CD4-positive, alpha-beta T cell (primary cell): ENCODE measurements around the gene AFG1L. TPM values are rescaled to one million over a fixed set of nuclear protein-coding genes. Genes with fewer than 3 reads are reported as not detected.

Source experiments
- ATAC-seq: fragments of 200-7000 bp; cut with Tn5 transposase; one replicate; pipeline ENCODE4 v1.10.0; 2022; ENCODE audit warnings: mild to moderate bottlenecking; ENCODE audit not compliant: poor library complexity
- CTCF ChIA-PET: fragments of 350-600 bp; sonication (Branson Sonifier 250); formaldehyde crosslinking; loops from one replicate; lab custom pipeline; 2021; ENCODE audit warnings: antibody characterized with exemption, inconsistent platforms; lab: Charles Lee
- POLR2A ChIA-PET: fragments of 350-600 bp; sonication (Branson Sonifier 250); formaldehyde crosslinking; loops from one replicate; lab custom pipeline; 2021; ENCODE audit warnings: antibody characterized with exemption, inconsistent platforms; lab: Charles Lee
- DNase-seq, 14 experiments: peaks; one replicate each; pipeline ENCODE4 v3.0.0-alpha.2; 2013 to 2020; ENCODE audit warnings: mixed read lengths in 2 of 14
- H3K27ac ChIP-seq, 2 donors: one replicate each; pipeline versions ENCODE4 v1.5.1 to v1.7.0; 2013; ENCODE audit warnings: low read length in 2 of 2, low read depth in 1 of 2, mild to moderate bottlenecking in 1 of 2
- H3K27me3 ChIP-seq, 2 experiments: 1 replicate in 1 of 2; 2 replicates in 1 of 2; pipeline versions ENCODE4 v1.6.1 to v1.7.0; 2013; ENCODE audit warnings: low read length in 2 of 2, control low read depth in 1 of 2, mild to moderate bottlenecking in 1 of 2, moderate library complexity in 1 of 2; ENCODE audit not compliant: insufficient read depth in 2 of 2, control insufficient read depth in 1 of 2
- H3K36me3 ChIP-seq: one replicate; pipeline ENCODE4 v1.6.1; 2013; ENCODE audit warnings: low read length, control low read depth; ENCODE audit not compliant: insufficient read depth
- H3K4me1 ChIP-seq: one replicate; pipeline ENCODE4 v1.6.1; 2013; ENCODE audit warnings: low read length, control low read depth; ENCODE audit not compliant: insufficient read depth
- H3K4me3 ChIP-seq: one replicate; pipeline ENCODE4 v1.5.1; 2013; ENCODE audit warnings: mild to moderate bottlenecking, low read length, moderate library complexity
- H3K9me3 ChIP-seq, 2 experiments: 1 replicate in 1 of 2; 2 replicates in 1 of 2; pipeline versions ENCODE4 v1.6.1 to v1.7.0; 2013; ENCODE audit warnings: low read length in 2 of 2, mild to moderate bottlenecking in 2 of 2, control low read depth in 1 of 2, moderate library complexity in 1 of 2; ENCODE audit not compliant: control insufficient read depth in 1 of 2, insufficient read depth in 1 of 2
- H3K27ac Mint-ChIP-seq: one replicate; pipeline ENCODE4 v1.8.0; 2020; ENCODE audit warnings: mixed read lengths
- H3K27me3 Mint-ChIP-seq: one replicate; pipeline ENCODE4 v1.8.0; 2021; ENCODE audit warnings: mixed read lengths
- H3K36me3 Mint-ChIP-seq: one replicate; pipeline ENCODE4 v1.8.0; 2021; ENCODE audit warnings: low read depth, mixed read lengths
- H3K4me1 Mint-ChIP-seq: one replicate; pipeline ENCODE4 v1.8.0; 2021; ENCODE audit warnings: low read depth, mixed read lengths
- H3K4me3 Mint-ChIP-seq: one replicate; pipeline ENCODE4 v1.8.0; 2020; ENCODE audit warnings: mild to moderate bottlenecking, mixed read lengths
- H3K9me3 Mint-ChIP-seq: one replicate; pipeline ENCODE4 v1.8.0; 2020; ENCODE audit warnings: mixed read lengths
- intact Hi-C, 2 experiments: fragments of 100-400 bp; cut with DNase I in 1 of 2; cut with micrococcal nuclease in 1 of 2; formaldehyde crosslinking; loops; one replicate each; pipeline versions ENCODE4 v1.15.1 to v1.9.0; 2023 to 2025; cut with DNase I, micrococcal nuclease
- total RNA-seq, 174 experiments: library from RNA in 2 of 174; stranded (reverse) in 2 of 174; gene quantifications; one replicate each; pipeline ENCODE4 v1.2.3 and lab custom pipeline; 2021 to 2026
- TF ChIP-seq, protein P1 (sequence below): fragments of 200-600 bp; IDR thresholded peaks from one replicate; pipeline ENCODE4 v1.8.0; 2022; ENCODE audit warnings: antibody characterized with exemption, mild to moderate bottlenecking

AFG1L gene
- total RNA-seq, 2 experiments from 2014 or later = 3.0 to 3.9 TPM

DNA sequence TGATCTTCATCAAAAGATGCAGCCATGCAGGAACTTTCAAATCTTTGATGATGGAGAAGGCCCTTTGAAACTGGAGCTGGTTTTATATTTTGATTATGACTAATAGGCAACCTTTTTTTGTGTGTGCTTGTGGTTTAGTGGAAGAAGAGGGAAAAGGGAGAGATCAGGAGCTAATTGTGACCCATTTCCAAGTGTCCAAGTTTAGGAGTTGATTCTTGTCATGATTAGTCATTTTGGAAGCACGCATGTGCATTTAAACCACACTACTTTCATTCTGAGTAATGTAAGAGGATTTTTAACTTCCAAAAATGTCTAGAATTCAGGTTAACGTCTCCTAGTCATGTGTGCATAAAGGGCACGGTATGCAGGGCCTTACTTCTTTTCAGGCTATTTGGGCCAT lies 269.3 kb downstream of the AFG1L start:
- H3K36me3 ChIP-seq = peaks cover 25% of the 10 kb centered on the region
- Mint-ChIP-seq H3K27me3 (no peaks in the 10 kb centered on the region), H3K4me1 (peaks cover 61% of the 10 kb centered on the region), H3K9me3 (no peaks in the 10 kb centered on the region), H3K27ac (peak overlapping the region; percentile 75), H3K4me3 (peak overlapping the region; percentile 44), H3K36me3 (peaks cover 34% of the 10 kb centered on the region)
- ChIA-PET POLR2A (interaction anchor here (0.6 to 1.5 kb wide), 2 partner anchors 12 to 176 kb away, joined by 3 to 6 read pairs; no protein-coding TSS in a partner anchor), CTCF (no interaction called here)
- ATAC-seq (no peak), DNase-seq (peak in 2 of 14 experiments; percentile 29 to 37)
- H3K4me3 ChIP-seq = no peak overlapping the region
- intact Hi-C loops = loop anchor here in 1 of 2 experiments (5.0 kb wide), 1 partner anchor 113 kb away; no protein-coding TSS in a partner anchor
- peaks cover 53% of the 10 kb centered on the region for H3K4me1 ChIP-seq
- TF ChIP-seq, protein P1, sequence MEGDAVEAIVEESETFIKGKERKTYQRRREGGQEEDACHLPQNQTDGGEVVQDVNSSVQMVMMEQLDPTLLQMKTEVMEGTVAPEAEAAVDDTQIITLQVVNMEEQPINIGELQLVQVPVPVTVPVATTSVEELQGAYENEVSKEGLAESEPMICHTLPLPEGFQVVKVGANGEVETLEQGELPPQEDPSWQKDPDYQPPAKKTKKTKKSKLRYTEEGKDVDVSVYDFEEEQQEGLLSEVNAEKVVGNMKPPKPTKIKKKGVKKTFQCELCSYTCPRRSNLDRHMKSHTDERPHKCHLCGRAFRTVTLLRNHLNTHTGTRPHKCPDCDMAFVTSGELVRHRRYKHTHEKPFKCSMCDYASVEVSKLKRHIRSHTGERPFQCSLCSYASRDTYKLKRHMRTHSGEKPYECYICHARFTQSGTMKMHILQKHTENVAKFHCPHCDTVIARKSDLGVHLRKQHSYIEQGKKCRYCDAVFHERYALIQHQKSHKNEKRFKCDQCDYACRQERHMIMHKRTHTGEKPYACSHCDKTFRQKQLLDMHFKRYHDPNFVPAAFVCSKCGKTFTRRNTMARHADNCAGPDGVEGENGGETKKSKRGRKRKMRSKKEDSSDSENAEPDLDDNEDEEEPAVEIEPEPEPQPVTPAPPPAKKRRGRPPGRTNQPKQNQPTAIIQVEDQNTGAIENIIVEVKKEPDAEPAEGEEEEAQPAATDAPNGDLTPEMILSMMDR = no peak
- no peak overlapping the region for H3K27ac ChIP-seq
- H3K9me3 ChIP-seq = no peaks in the 10 kb centered on the region
- H3K27me3 ChIP-seq = no peaks in the 10 kb centered on the region

DNA sequence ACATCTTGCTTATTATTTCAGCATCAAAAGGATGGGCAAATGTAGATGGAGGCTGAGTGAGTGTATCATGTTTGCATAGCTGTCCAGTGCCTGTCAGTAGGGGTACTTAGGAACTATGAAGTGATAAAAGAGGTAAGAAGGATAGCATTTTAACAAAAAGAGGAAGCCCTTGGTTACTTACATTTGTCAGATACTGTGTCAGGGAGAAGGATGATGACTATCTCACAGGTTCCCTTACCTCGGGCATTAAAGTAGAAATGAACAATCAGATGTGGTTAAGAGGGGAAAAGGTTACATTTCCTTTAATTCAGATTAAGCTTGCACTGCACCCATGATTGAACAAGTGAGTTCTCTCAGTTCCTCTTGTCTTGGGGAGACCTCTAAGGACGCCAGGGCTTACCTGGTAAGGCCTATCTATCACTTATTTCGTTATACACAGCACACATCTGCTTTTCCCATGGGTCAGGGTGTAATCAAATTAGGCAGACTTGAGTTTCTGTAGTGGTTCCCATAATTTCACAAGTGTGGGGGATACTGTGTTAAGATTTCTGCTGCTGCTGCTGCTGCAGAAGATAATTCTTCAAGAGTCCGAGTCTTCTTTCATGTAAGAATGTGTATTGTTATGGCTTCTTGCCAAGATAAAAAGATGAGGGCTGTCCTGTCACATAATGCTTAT lies 270.4 kb downstream of the AFG1L start:
- peak; percentile 76 for ATAC-seq
- intact Hi-C loops = loop anchor here in 1 of 2 experiments (5.0 kb wide), 2 partner anchors 52 to 67 kb away; no protein-coding TSS in a partner anchor
- TF ChIP-seq, protein P1 = no peak
- DNase-seq = peak in 4 of 14 experiments; percentile 21 to 83 (median 72)
- peaks cover 36% of the 10 kb centered on the region for H3K36me3 Mint-ChIP-seq
- peak overlapping the region; percentile 75 for H3K27ac Mint-ChIP-seq
- Histone ChIP-seq H3K36me3 (peaks cover 34% of the 10 kb centered on the region), H3K4me3 (no peak overlapping the region), H3K27me3 (no peaks in the 10 kb centered on the region), H3K9me3 (no peaks in the 10 kb centered on the region), H3K4me1 (peaks cover 52% of the 10 kb centered on the region), H3K27ac (peak overlapping the region in 1 of 2 donors; percentile 9)
- H3K4me1 Mint-ChIP-seq = peaks cover 67% of the 10 kb centered on the region
- CTCF ChIA-PET = interaction anchor here (0.6 kb wide), 1 partner anchor 908 kb away, joined by 4 read pairs; no protein-coding TSS in a partner anchor
- POLR2A ChIA-PET = interaction anchor here (0.6 to 1.5 kb wide), 4 partner anchors 11 to 310 kb away, joined by 3 to 6 read pairs (median 4); partner anchors contain the start of gene ARMC2
- H3K9me3 Mint-ChIP-seq = no peaks in the 10 kb centered on the region
- H3K4me3 Mint-ChIP-seq = peak overlapping the region; percentile 70
- no peaks in the 10 kb centered on the region for H3K27me3 Mint-ChIP-seq

DNA sequence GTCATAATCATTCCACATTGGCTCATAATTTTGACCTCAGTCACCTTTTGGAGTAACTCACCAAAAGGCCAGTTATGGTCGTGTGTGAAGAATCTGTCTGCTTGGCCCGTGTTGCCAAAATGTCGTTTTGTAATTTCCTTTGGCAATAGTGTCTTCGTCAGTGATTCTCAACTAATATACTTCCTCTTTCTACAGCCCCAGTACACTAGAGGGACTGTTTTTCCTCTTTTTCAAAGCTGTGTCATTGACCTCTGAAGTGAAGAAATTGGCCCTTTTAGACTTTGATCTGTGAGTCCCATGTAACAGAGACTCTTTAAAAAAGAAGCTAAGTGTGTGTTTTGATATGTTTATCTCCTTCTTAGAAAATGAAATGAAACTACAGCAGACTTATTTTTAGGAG lies 271.0 kb downstream of the AFG1L start:
- no peaks in the 10 kb centered on the region for H3K9me3 Mint-ChIP-seq
- ChIA-PET CTCF (interaction anchor here (0.6 kb wide), 1 partner anchor 908 kb away, joined by 4 read pairs; no protein-coding TSS in a partner anchor), POLR2A (interaction anchor here (0.6 to 1.5 kb wide), 5 partner anchors 8 to 309 kb away, joined by 3 to 6 read pairs (median 3); partner anchors contain the start of gene ARMC2)
- H3K4me1 Mint-ChIP-seq = peaks cover 69% of the 10 kb centered on the region
- ATAC-seq (no peak), DNase-seq (peak in 3 of 14 experiments; percentile 61 to 74 (median 65))
- TF ChIP-seq, protein P1 = no peak
- Histone ChIP-seq H3K36me3 (peaks cover 41% of the 10 kb centered on the region), H3K27me3 (no peaks in the 10 kb centered on the region), H3K27ac (no peak overlapping the region), H3K4me1 (peaks cover 50% of the 10 kb centered on the region), H3K4me3 (no peak overlapping the region), H3K9me3 (no peaks in the 10 kb centered on the region)
- no peaks in the 10 kb centered on the region for H3K27me3 Mint-ChIP-seq
- no peak overlapping the region for H3K4me3 Mint-ChIP-seq
- H3K27ac Mint-ChIP-seq = peak overlapping the region; percentile 75
- intact Hi-C loops = loop anchor here in 1 of 2 experiments (5.0 kb wide), 2 partner anchors 51 to 66 kb away; no protein-coding TSS in a partner anchor
- H3K36me3 Mint-ChIP-seq = peaks cover 41% of the 10 kb centered on the region
